Stomach (tissue), 4 donors: ENCODE data around the gene SRC.

Experiments used
- POLR2A ChIP-seq, 4 donors: fragments of 450-650 bp; IDR thresholded peaks; one replicate each; pipeline ENCODE4 v1.6.1; 2016; ENCODE audit warnings: antibody characterized with exemption in 4 of 4, control low read depth in 2 of 4, mild to moderate bottlenecking in 1 of 4, moderate library complexity in 1 of 4
- POLR2AphosphoS5 ChIP-seq, 3 donors: sonication (generic); formaldehyde crosslinking; IDR thresholded peaks; one replicate each; pipeline ENCODE4 v1.6.1; 2016; ENCODE audit warnings: antibody characterized with exemption in 3 of 3
- TF ChIP-seq, protein P1 (sequence below), 7 experiments: fragments of 450-650 bp in 4 of 7; fragments of 200-600 bp in 3 of 7; sonication (generic) in 3 of 7; IDR thresholded peaks; one replicate each; pipeline ENCODE4 v1.5.1; 2016 to 2019; ENCODE audit warnings: antibody characterized with exemption in 7 of 7, control low read depth in 2 of 7, mild to moderate bottlenecking in 1 of 7

DNA sequence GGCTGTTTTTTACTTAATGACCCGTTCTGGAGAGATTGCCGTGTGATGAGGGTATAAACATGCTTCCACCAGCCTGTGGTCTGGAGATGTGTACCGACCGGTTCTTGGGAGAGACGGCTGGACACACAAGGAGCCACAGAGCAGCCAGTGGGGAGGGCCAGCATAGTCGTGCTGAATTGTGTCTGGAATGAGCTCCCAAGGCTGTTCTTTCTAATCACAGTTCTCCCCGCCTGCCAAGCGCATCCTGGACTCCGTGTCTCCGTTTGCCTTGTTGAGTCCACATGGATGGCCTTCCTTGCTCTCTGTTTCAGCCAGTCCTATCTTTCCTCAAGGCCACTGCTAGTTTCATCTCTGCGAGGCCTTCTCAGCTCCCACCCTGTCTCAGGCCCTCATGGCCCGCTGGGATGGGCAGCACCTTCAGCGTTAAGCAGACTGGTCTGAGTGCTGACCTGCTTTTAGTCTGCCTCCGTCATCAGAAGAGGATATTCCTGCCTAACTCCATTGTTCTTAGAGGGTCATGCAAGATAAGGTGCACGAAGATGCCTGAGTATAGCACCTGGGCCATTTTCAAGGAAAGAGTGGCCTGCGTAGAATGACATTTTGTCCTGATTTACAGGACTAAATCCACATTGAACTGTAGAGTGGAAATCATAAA lies 35.9 kb upstream of the SRC start:
- TF ChIP-seq POLR2A (IDR thresholded peaks at IDR 0.05) = no peak
- TF ChIP-seq, protein P1, sequence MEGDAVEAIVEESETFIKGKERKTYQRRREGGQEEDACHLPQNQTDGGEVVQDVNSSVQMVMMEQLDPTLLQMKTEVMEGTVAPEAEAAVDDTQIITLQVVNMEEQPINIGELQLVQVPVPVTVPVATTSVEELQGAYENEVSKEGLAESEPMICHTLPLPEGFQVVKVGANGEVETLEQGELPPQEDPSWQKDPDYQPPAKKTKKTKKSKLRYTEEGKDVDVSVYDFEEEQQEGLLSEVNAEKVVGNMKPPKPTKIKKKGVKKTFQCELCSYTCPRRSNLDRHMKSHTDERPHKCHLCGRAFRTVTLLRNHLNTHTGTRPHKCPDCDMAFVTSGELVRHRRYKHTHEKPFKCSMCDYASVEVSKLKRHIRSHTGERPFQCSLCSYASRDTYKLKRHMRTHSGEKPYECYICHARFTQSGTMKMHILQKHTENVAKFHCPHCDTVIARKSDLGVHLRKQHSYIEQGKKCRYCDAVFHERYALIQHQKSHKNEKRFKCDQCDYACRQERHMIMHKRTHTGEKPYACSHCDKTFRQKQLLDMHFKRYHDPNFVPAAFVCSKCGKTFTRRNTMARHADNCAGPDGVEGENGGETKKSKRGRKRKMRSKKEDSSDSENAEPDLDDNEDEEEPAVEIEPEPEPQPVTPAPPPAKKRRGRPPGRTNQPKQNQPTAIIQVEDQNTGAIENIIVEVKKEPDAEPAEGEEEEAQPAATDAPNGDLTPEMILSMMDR (IDR thresholded peaks at IDR 0.05) = no peak
- no peak for TF ChIP-seq POLR2AphosphoS5 (IDR thresholded peaks at IDR 0.05)
